Activated T-helper 1 cell treated with Interleukin-2 at 50 U/mL for 16 hours (primary cell): ENCODE data around the gene CACNA1C.

Experiments
- DNase-seq: peaks from one replicate; pipeline ENCODE4 v3.0.0-alpha.2; 2020; ENCODE audit warnings: low read depth

The CACNA1C gene

GRCh38 chr12:2322554-2323120, 269.9 kb downstream of the CACNA1C start:
- DNase-seq, result no peak

GRCh38 chr12:2323532-2324255, 270.9 kb downstream of the CACNA1C start:
- DNase-seq, result no peak

GRCh38 chr12:2324387-2324786, 271.6 kb downstream of the CACNA1C start:
- no peak for DNase-seq

- no peak for DNase-seq
Measured at GRCh38 chr12:2325519-2325918, 272.7 kb downstream of the CACNA1C start.

GRCh38 chr12:2326470-2326869, 273.7 kb downstream of the CACNA1C start:
- no peak for DNase-seq

- no peak for DNase-seq
Measured at GRCh38 chr12:2328661-2329060, 275.9 kb downstream of the CACNA1C start.

- DNase-seq, result no peak
Measured at GRCh38 chr12:2329661-2330210, 276.9 kb downstream of the CACNA1C start.

- DNase-seq, result no peak
Measured at GRCh38 chr12:2332236-2332635, 279.4 kb downstream of the CACNA1C start.

- DNase-seq, result no peak
Measured at GRCh38 chr12:2332947-2333346, 280.2 kb downstream of the CACNA1C start.

GRCh38 chr12:2333491-2334195, 280.9 kb downstream of the CACNA1C start:
- DNase-seq, result no peak

GRCh38 chr12:2334271-2334670, 281.5 kb downstream of the CACNA1C start:
- no peak for DNase-seq

GRCh38 chr12:2334689-2335088, 281.9 kb downstream of the CACNA1C start:
- DNase-seq, result no peak

- no peak for DNase-seq
Measured at GRCh38 chr12:2335109-2335508, 282.3 kb downstream of the CACNA1C start.

GRCh38 chr12:2335513-2335912, 282.7 kb downstream of the CACNA1C start:
- no peak for DNase-seq

- DNase-seq, result no peak
Measured at GRCh38 chr12:2335916-2336315, 283.1 kb downstream of the CACNA1C start.

GRCh38 chr12:2336409-2336829, 283.6 kb downstream of the CACNA1C start:
- DNase-seq, result no peak

- no peak for DNase-seq
Measured at GRCh38 chr12:2337031-2338010, 284.5 kb downstream of the CACNA1C start.

GRCh38 chr12:2338381-2338780, 285.6 kb downstream of the CACNA1C start:
- no peak for DNase-seq

- DNase-seq, result no peak
Measured at GRCh38 chr12:2338991-2339431, 286.2 kb downstream of the CACNA1C start.

GRCh38 chr12:2341051-2341751, 288.4 kb downstream of the CACNA1C start:
- no peak for DNase-seq

GRCh38 chr12:2341871-2342270, 289.1 kb downstream of the CACNA1C start:
- DNase-seq, result no peak
